Endometrium (tissue), 2 donors: ENCODE measurements around the gene PDLIM5.
"Not testable (repeated sequence)": the region's sequence is repeated elsewhere in the genome, so short reads cannot be mapped to it uniquely, and the experiment has no call there.

Source experiments
- FAIRE-seq: peaks from 2 replicates; lab custom pipeline; 2012; peaks lifted over from hg19 to GRCh38; lab: Jason Lieb, UNC
- donor health status: control.
- donor health status: control.

The PDLIM5 gene

GRCh38 chr4:94653095-94653649 lies 201.4 kb downstream of the PDLIM5 start:
- no peak for FAIRE-seq

- no peak for FAIRE-seq
Measured at GRCh38 chr4:94653984-94654609, 202.4 kb downstream of the PDLIM5 start.

DNA sequence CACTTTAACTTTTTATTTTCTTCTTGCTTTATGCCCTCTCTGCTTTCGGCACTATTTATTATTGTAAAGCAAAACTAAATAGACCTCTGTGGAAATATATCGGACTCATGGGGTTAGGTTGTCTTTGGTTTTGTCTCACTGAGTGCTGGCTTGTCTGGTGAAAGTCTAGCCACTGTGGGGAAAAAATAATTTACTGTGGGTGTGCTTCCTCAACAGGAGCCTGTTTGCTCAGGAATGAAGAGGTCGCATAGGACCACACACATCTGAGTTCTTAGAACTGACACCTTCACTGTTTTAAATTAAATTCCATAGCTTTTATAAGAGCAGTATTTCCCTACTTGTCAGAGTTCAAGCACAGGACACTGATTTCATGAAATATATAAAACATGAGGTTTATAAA lies 203.0 kb downstream of the PDLIM5 start:
- FAIRE-seq, result no peak

DNA sequence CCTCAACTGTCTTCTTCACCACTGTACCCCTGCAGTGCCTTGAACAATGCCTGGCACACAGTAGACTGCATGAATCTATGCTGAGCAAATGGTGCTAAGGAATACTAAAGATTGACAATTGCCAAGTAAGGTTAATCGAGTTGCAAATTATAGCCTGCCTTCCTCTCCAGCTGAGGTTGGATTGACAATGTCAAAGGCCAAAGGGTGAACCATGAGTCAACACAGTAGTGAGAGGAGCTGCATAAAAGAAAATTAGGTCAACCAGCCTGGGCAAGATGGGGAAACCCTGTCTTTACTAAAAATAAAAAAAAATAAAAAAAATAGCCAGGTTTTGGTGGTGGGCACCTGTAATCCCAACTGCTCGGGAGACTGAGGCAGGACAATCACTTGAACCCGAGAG lies 208.9 kb downstream of the PDLIM5 start:
- no peak for FAIRE-seq

DNA sequence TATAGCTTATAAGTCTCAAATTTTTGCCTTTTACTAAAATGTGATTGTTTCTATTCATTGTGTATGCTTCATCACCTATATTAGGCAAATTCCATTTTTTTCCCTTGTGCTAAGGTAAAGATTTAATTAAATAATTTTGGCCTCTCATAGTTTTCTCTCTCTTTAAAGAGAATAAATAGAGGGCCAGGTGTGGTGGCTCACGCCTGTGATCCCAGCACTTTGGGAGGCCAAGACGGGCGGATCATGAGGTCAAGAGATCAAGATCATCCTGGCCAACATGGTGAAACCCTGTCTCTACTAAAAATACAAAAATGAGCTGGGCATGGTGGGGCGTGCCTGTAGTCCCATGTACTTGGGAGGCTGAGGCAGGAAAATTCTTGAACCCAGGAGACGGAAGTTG lies 213.3 kb downstream of the PDLIM5 start:
- not testable (repeated sequence) for FAIRE-seq

- peak; percentile 37 for FAIRE-seq
Measured at GRCh38 chr4:94665500-94666404, 214.0 kb downstream of the PDLIM5 start.

GRCh38 chr4:94668724-94669123 lies 217.0 kb downstream of the PDLIM5 start:
- FAIRE-seq, result no peak

GRCh38 chr4:94669672-94670664 lies 218.2 kb downstream of the PDLIM5 start:
- FAIRE-seq, result peak; percentile 15

GRCh38 chr4:94671113-94671512 lies 219.4 kb downstream of the PDLIM5 start:
- FAIRE-seq, result no peak

- FAIRE-seq, result no peak
Measured at GRCh38 chr4:94673961-94674360, 222.2 kb downstream of the PDLIM5 start.

- no peak for FAIRE-seq
Measured at GRCh38 chr4:94676970-94677369, 225.2 kb downstream of the PDLIM5 start.

- FAIRE-seq, result no peak
Measured at GRCh38 chr4:94678896-94679295, 227.2 kb downstream of the PDLIM5 start.

GRCh38 chr4:94680176-94680862 lies 228.6 kb downstream of the PDLIM5 start:
- no peak for FAIRE-seq

GRCh38 chr4:94686086-94686485 lies 234.3 kb downstream of the PDLIM5 start:
- FAIRE-seq, result no peak

DNA sequence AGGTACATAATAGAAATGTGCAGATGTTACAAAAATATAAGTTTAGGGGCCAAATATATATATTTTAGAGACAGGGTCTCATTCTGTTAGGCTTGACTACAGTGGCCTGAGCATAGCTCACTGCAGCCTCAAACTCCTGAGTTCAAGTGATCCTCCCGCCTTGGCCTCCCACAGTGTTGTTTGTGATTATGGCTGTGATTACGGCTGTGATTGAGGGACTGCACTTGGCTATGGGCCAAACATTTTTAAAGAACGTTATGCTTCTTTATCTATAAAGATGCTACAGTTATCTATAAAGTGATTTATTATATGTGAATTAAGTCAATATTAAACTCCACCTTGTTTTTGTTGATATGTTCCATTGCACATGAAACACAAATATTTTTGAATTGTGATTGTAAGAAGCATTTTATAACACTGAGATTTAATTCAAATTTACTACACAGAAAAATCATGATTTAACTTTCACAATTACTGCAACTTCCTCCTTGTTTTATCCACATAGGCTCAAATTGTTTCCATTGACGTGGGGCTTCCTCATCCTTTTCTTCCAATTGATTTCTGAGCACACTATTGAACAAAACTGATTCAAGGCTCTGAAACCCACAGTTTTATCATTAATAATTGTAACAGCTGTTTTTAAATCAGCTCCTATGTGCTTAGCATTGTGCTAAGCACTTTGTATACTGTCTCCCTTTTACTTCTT lies 237.6 kb downstream of the PDLIM5 start:
- FAIRE-seq, result no peak

- no peak for FAIRE-seq
Measured at GRCh38 chr4:94690851-94691254, 239.1 kb downstream of the PDLIM5 start.

DNA sequence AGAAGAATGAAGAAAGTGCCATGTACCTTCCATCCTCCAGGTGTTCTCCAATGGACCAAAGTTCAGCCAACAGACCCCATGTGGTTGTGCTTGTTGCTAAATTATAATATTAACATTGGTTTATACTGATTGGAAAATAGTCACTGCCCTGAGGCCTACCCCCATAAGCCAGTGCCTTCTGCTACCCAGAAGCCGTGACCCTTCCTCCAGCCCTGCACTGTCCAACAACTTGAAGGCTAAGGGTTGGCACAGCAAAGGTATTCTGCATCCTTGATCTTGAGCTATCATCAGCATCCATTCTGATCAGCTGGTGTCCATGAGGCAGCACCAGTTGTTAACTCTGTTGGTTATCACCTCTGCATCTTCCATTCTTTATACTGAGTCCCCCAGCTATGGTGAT lies 239.8 kb downstream of the PDLIM5 start:
- FAIRE-seq, result no peak

DNA sequence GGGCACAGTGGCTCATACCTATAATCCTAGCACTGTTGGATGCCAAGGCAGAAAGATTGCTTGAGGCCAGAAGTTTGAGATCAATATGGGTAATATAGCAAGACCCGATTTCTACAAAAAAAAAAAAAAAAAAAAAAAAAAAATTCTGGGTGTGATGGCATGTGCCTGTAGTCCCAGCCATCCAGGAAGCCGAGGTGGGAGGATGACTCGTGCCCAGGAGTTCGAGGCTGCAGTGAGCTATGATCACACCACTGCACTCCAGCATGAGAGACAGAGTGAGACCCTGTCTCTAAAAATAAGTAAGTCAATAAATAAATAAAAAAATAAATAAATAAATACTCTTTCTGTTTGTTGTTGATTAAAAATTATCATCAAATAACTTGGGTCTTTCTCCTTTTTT lies 243.6 kb downstream of the PDLIM5 start:
- no peak for FAIRE-seq

GRCh38 chr4:94698187-94698586 lies 246.4 kb downstream of the PDLIM5 start:
- FAIRE-seq, result no peak

GRCh38 chr4:94700298-94700697 lies 248.6 kb downstream of the PDLIM5 start:
- FAIRE-seq, result no peak
